VCaP (cell line): Measurements from ENCODE around the gene MYRIP.

ENCODE experiments used
- H3K27ac ChIP-seq: fragments of 450-650 bp; 2 replicates; pipeline ENCODE4 v1.5.1; 2017
- CTCF ChIP-seq: fragments of 450-650 bp; conservative IDR thresholded peaks from 2 replicates; pipeline ENCODE4 v1.5.1; 2017; ENCODE audit warnings: mild to moderate bottlenecking, moderate library complexity

The MYRIP gene

DNA sequence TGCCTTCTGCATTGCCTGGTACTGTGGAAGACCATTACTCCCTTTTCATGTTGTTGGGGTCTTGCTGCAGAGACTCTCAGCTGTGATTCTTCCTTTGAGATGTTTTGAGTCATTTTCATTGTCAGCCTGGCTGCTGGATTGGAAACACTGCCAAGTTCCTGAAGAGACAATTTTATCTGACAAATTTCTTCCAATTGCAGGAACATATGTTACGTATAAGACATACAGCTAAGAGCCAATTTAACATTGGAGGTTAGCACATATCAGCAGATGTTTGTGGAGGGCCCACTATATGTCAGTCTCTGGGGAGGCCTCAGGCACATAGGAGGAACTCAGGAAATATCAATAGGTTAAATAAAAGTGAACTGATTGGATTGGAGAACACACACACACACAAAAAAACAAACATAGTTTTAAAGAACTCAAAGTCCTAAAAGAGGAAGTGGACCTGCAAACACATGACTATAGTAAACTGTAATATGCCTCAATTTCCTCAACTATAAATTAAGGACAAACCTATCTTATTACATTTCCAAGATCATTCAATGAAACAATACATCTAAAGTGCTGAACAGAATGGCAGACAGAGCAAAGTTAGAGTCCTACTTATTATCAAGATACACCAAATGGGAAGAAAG lies 172.3 kb downstream of the MYRIP start:
- TF ChIP-seq CTCF, result no peak
- peak overlapping the region; percentile 79 for H3K27ac ChIP-seq

DNA sequence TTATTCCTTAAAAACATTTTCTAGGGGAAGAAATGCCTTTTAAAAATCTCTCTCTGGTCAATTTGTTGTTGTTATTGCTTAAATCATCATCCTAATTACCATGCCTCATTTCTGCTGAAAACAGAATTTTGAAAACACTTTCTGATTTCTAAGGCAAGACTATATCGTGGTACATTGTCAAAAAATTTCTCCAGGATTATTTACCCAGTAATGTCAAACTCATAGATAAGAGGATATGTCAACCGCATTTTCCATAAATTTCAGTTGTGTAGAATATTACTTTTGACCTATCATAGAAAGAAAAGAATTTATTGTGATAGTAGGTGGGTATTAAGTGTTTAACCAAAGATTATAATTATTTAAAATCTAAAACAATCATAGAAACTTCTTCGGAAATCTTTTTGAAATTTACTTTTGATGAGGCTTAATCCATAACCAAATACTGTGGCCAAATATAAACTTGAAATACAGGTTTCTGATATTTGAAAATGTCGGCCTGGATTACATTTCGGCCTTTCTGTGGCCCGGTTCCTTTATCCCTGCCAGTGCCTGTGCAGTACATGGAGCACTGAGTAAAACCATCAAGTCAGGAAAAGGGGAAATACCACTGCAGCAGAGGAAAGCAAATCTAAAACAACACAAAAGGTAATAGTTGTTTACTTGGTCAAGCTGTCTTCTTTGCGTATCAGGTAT lies 173.4 kb downstream of the MYRIP start:
- peak overlapping the region; percentile 79 for H3K27ac ChIP-seq
- no peak for TF ChIP-seq CTCF

- TF ChIP-seq CTCF, result no peak
- H3K27ac ChIP-seq, result no peak overlapping the region
Observed at GRCh38 chr3:39989746-39990145, 180.3 kb downstream of the MYRIP start.

GRCh38 chr3:39990532-39990931 lies 181.1 kb downstream of the MYRIP start:
- TF ChIP-seq CTCF, result peak; percentile 70
- H3K27ac ChIP-seq, result no peak overlapping the region

GRCh38 chr3:40008796-40009195 lies 199.4 kb downstream of the MYRIP start:
- no peak for TF ChIP-seq CTCF
- H3K27ac ChIP-seq, result no peak overlapping the region

- TF ChIP-seq CTCF, result no peak
- H3K27ac ChIP-seq, result no peak overlapping the region
Observed at GRCh38 chr3:40009991-40010390, 200.6 kb downstream of the MYRIP start.

GRCh38 chr3:40012381-40012780 lies 203.0 kb downstream of the MYRIP start:
- H3K27ac ChIP-seq, result no peak overlapping the region
- TF ChIP-seq CTCF, result no peak
